GM23338 (cell line): ENCODE data around the gene CCDC50. TPM values are rescaled to one million over a fixed set of nuclear protein-coding genes. Genes with fewer than 3 reads are reported as not detected.
A peak's percentile ranks its signal among the peaks of the same experiment; 100 is the strongest.

Experiments used
- ATAC-seq: fragments of 200-7000 bp; cut with Tn5 transposase; 3 replicates; pipeline ENCODE4 v1.9.1; 2020
- DNase-seq: peaks from one replicate; pipeline ENCODE4 v3.0.0-alpha.2; 2015; ENCODE audit warnings: low spot score
- H2AFZ ChIP-seq: fragments of 200-600 bp; sonication (generic); 2 replicates; pipeline ENCODE4 v1.8.0; 2016; ENCODE audit warnings: antibody characterized with exemption, mild to moderate bottlenecking, moderate library complexity
- H3F3A ChIP-seq: fragments of 200-600 bp; sonication (generic); replicated peaks from 2 replicates; pipeline ENCODE4 v1.8.0; 2017; ENCODE audit warnings: antibody characterized with exemption, mixed run types, low read depth
- H3K27ac ChIP-seq: fragments of 200-600 bp; sonication (generic); 2 replicates; pipeline ENCODE4 v1.6.1; 2016; ENCODE audit warnings: low read depth
- H3K27me3 ChIP-seq: fragments of 200-600 bp; sonication (generic); 2 replicates; pipeline ENCODE4 v1.8.0; 2016; ENCODE audit warnings: mild to moderate bottlenecking, mixed run types, moderate library complexity; ENCODE audit not compliant: insufficient read depth
- H3K36me3 ChIP-seq: fragments of 200-600 bp; sonication (generic); 2 replicates; pipeline ENCODE4 v1.8.0; 2016; ENCODE audit warnings: mild to moderate bottlenecking; ENCODE audit not compliant: insufficient read depth
- H3K4me1 ChIP-seq: fragments of 200-600 bp; sonication (generic); 2 replicates; pipeline ENCODE4 v1.8.0; 2016; ENCODE audit warnings: mild to moderate bottlenecking, moderate library complexity; ENCODE audit not compliant: insufficient read depth
- H3K4me2 ChIP-seq: fragments of 200-600 bp; sonication (generic); 2 replicates; pipeline ENCODE4 v1.7.1; 2017; ENCODE audit warnings: mixed run types
- H3K4me3 ChIP-seq: fragments of 200-600 bp; sonication (generic); 2 replicates; pipeline ENCODE4 v1.6.1; 2016; ENCODE audit warnings: mixed run types
- H3K79me2 ChIP-seq: fragments of 200-600 bp; sonication (generic); replicated peaks from 2 replicates; pipeline ENCODE4 v1.8.0; 2017; ENCODE audit warnings: mild to moderate bottlenecking; ENCODE audit not compliant: insufficient read depth
- H3K9me2 ChIP-seq: fragments of 200-600 bp; sonication (generic); 2 replicates; pipeline ENCODE4 v1.8.0; 2017; ENCODE audit not compliant: insufficient read depth
- H4K20me1 ChIP-seq: fragments of 200-600 bp; sonication (generic); replicated peaks from 2 replicates; pipeline ENCODE4 v1.8.0; 2017; ENCODE audit warnings: mild to moderate bottlenecking; ENCODE audit not compliant: insufficient read depth
- H3K27ac Mint-ChIP-seq: 2 replicates; pipeline ENCODE4 v1.8.0; 2020; ENCODE audit warnings: inconsistent platforms, mild to moderate bottlenecking, moderate library complexity, mixed read lengths
- H3K27me3 Mint-ChIP-seq: 3 replicates; pipeline ENCODE4 v1.8.0; 2022; ENCODE audit warnings: low read depth, mild to moderate bottlenecking, moderate library complexity, mixed read lengths, inconsistent platforms; ENCODE audit not compliant: insufficient read depth, poor library complexity
- H3K36me3 Mint-ChIP-seq: 3 replicates; pipeline ENCODE4 v1.8.0; 2021; ENCODE audit warnings: low read depth, mild to moderate bottlenecking, inconsistent platforms, moderate library complexity, mixed read lengths
- H3K4me1 Mint-ChIP-seq: 3 replicates; pipeline ENCODE4 v1.8.0; 2020; ENCODE audit warnings: mild to moderate bottlenecking, inconsistent platforms, mixed read lengths
- H3K4me3 Mint-ChIP-seq: 3 replicates; pipeline ENCODE4 v1.8.0; 2021; ENCODE audit warnings: moderate library complexity, mild to moderate bottlenecking, inconsistent platforms, mixed read lengths
- H3K9me3 Mint-ChIP-seq: 3 replicates; pipeline ENCODE4 v1.8.0; 2020; ENCODE audit warnings: moderate library complexity, mild to moderate bottlenecking, inconsistent platforms, mixed read lengths
- CREB1 ChIP-seq: fragments of 250-450 bp; sonication (Bioruptor Pico); IDR thresholded peaks from 2 replicates; pipeline ENCODE4 v1.5.0; 2020; ENCODE audit warnings: low read depth, mild to moderate bottlenecking, moderate library complexity
- CTCF ChIP-seq, 2 experiments: fragments of 200-600 bp in 1 of 2; sonication (generic) in 1 of 2; conservative IDR thresholded peaks; 2 replicates each; pipeline versions ENCODE4 v1.5.1 to v1.6.1; 2016 to 2017; ENCODE audit warnings: antibody characterized with exemption in 2 of 2, low read depth in 2 of 2, mild to moderate bottlenecking in 2 of 2, moderate library complexity in 1 of 2
- ETS1 ChIP-seq: IDR thresholded peaks from 2 replicates; pipeline ENCODE4 v1.6.1; 2016; ENCODE audit warnings: antibody characterized with exemption
- EZH2phosphoT487 ChIP-seq: fragments of 200-600 bp; sonication (generic); IDR thresholded peaks from one replicate; pipeline ENCODE4 v1.8.1; 2018; ENCODE audit warnings: antibody characterized with exemption; ENCODE audit not compliant: unreplicated experiment
- NANOG ChIP-seq: IDR thresholded peaks from 2 replicates; pipeline ENCODE4 v1.6.1; 2016; ENCODE audit warnings: antibody characterized with exemption, borderline replicate concordance
- POLR2AphosphoS5 ChIP-seq: IDR thresholded peaks from 2 replicates; pipeline ENCODE4 v1.6.1; 2016; ENCODE audit warnings: antibody characterized with exemption, low read depth
- REST ChIP-seq: IDR thresholded peaks from one replicate; pipeline ENCODE4 v1.6.1; 2018; ENCODE audit warnings: antibody characterized with exemption; ENCODE audit not compliant: unreplicated experiment
- ZNF114 ChIP-seq: fragments of 250-450 bp; sonication (Bioruptor Pico); IDR thresholded peaks from 2 replicates; pipeline ENCODE4 v1.5.0; 2020; ENCODE audit warnings: mild to moderate bottlenecking, moderate library complexity
- ZNF331 ChIP-seq: fragments of 250-450 bp; sonication (Bioruptor Pico); IDR thresholded peaks from 2 replicates; pipeline ENCODE4 v1.5.0; 2020; ENCODE audit warnings: low read depth, mild to moderate bottlenecking, moderate library complexity
- polyA plus RNA-seq: library from polyadenylated mRNA; unstranded; fragments of >200 nt; fragmentation: Nextera tagmentation; extraction: Ambion mirVana; gene quantifications from 2 replicates; pipeline ENCODE4 v1.2.1, GENCODE V29; 2016
- total RNA-seq: library from RNA; depleted of rRNA; stranded (reverse); fragments of >200 nt; shearing (Covaris generic); gene quantifications from 2 replicates; pipeline ENCODE4 v1.2.3, GENCODE V29; 2014

The CCDC50 gene
- total and polyA plus RNA-seq, 2 experiments from 2014 or later = 22.4 to 25.4 TPM

- DNase-seq = peak; percentile 34
- peaks cover 4% of the 10 kb centered on the region; the same call in 1 of the 2 replicates for H3K79me2 ChIP-seq
- TF ChIP-seq ZNF331 = no peak
- no peak for TF ChIP-seq REST
- no peak overlapping the region for H3K4me2 ChIP-seq
- no peaks in the 10 kb centered on the region; the same call in 1 of the 2 replicates for H3K36me3 ChIP-seq
- ATAC-seq = peak; percentile 68
- H3K27ac ChIP-seq = no peak overlapping the region
- H3K27me3 ChIP-seq = no peaks in the 10 kb centered on the region
- Mint-ChIP-seq H3K4me3 (no peak overlapping the region), H3K27ac (peak overlapping the region; percentile 34; the same call in 1 of the 2 replicates), H3K36me3 (peaks cover 22% of the 10 kb centered on the region), H3K27me3 (no peaks in the 10 kb centered on the region), H3K9me3 (no peaks in the 10 kb centered on the region), H3K4me1 (peaks cover 51% of the 10 kb centered on the region)
- no peak overlapping the region for H2AFZ ChIP-seq
- peaks cover 33% of the 10 kb centered on the region for H3K4me1 ChIP-seq
- no peaks in the 10 kb centered on the region for H3K9me2 ChIP-seq
- no peaks in the 10 kb centered on the region for H4K20me1 ChIP-seq
- no peaks in the 10 kb centered on the region for H3F3A ChIP-seq
- H3K4me3 ChIP-seq = no peak overlapping the region
Observed at GRCh38 chr3:191357909-191358308, 28.7 kb downstream of the CCDC50 start.

- Histone ChIP-seq H3K4me1 (peaks cover 32% of the 10 kb centered on the region), H3K27ac (peak overlapping the region; percentile 33), H3K9me2 (no peaks in the 10 kb centered on the region), H3K79me2 (peaks cover 4% of the 10 kb centered on the region; the same call in 1 of the 2 replicates), H4K20me1 (no peaks in the 10 kb centered on the region), H3F3A (no peaks in the 10 kb centered on the region), H3K4me2 (0 out of 2 replicates have a peak overlapping the region, but pooled peaks have one; percentile 30), H2AFZ (no peak overlapping the region), H3K27me3 (no peaks in the 10 kb centered on the region), H3K36me3 (no peaks in the 10 kb centered on the region; the same call in 1 of the 2 replicates), H3K4me3 (no peak overlapping the region)
- Mint-ChIP-seq H3K27ac (peak overlapping the region; percentile 23), H3K9me3 (no peaks in the 10 kb centered on the region), H3K36me3 (peaks cover 22% of the 10 kb centered on the region), H3K4me1 (peaks cover 56% of the 10 kb centered on the region), H3K27me3 (no peaks in the 10 kb centered on the region), H3K4me3 (no peak overlapping the region)
- ATAC-seq (peak; percentile 49), DNase-seq (peak; percentile 52)
- TF ChIP-seq ZNF114 (no peak), POLR2AphosphoS5 (no peak), NANOG (peak; percentile 25; the same call in 1 of the 2 replicates), CREB1 (no peak)
Observed at GRCh38 chr3:191358929-191359328, 29.7 kb downstream of the CCDC50 start.

GRCh38 chr3:191360620-191361019 lies 31.4 kb downstream of the CCDC50 start:
- peak overlapping the region; percentile 50; the same call in 1 of the 2 replicates for H3K27ac Mint-ChIP-seq
- Histone ChIP-seq H4K20me1 (no peaks in the 10 kb centered on the region), H3K9me2 (no peaks in the 10 kb centered on the region), H3K4me2 (no peak overlapping the region), H3K79me2 (no peaks in the 10 kb centered on the region), H3K36me3 (no peaks in the 10 kb centered on the region; the same call in 1 of the 2 replicates), H3K27ac (no peak overlapping the region), H3F3A (no peaks in the 10 kb centered on the region), H3K4me1 (peaks cover 44% of the 10 kb centered on the region), H2AFZ (no peak overlapping the region), H3K4me3 (no peak overlapping the region), H3K27me3 (no peaks in the 10 kb centered on the region)
- no peaks in the 10 kb centered on the region for H3K27me3 Mint-ChIP-seq
- no peak overlapping the region for H3K4me3 Mint-ChIP-seq
- ATAC-seq = no peak
- no peaks in the 10 kb centered on the region for H3K9me3 Mint-ChIP-seq
- H3K4me1 Mint-ChIP-seq = peaks cover 66% of the 10 kb centered on the region
- DNase-seq = no peak
- H3K36me3 Mint-ChIP-seq = peaks cover 22% of the 10 kb centered on the region
- TF ChIP-seq ETS1 = no peak
- no peak for TF ChIP-seq EZH2phosphoT487
- TF ChIP-seq POLR2AphosphoS5 = no peak
- no peak for TF ChIP-seq CREB1
- TF ChIP-seq CTCF (conservative IDR thresholded peaks at IDR 0.05; ENCODE audit: low read depth in 2 of 2) = no peak
- TF ChIP-seq ZNF331 = no peak
